T-helper 2 cell treated with Interferon-gamma antibody and Interleukin-4, amounts not matched to agents 5 μg/mL and 100 μg/mL, for 36 hours (primary cell): ENCODE data around the gene FAM81B.
"Not testable (repeated sequence)": the region's sequence is repeated elsewhere in the genome, so short reads cannot be mapped to it uniquely, and the experiment has no call there.

Source experiments
- DNase-seq: peaks from one replicate; pipeline ENCODE4 v3.0.0; 2021; ENCODE audit warnings: low spot score
- H3K27ac Mint-ChIP-seq: one replicate; pipeline ENCODE4 v1.8.0; 2021; ENCODE audit warnings: mild to moderate bottlenecking, mixed read lengths
- H3K27me3 Mint-ChIP-seq: one replicate; pipeline ENCODE4 v1.8.0; 2021; ENCODE audit warnings: low read depth, mixed read lengths
- H3K36me3 Mint-ChIP-seq: one replicate; pipeline ENCODE4 v1.8.0; 2021; ENCODE audit warnings: low read depth, mixed read lengths
- H3K4me1 Mint-ChIP-seq: one replicate; pipeline ENCODE4 v1.8.0; 2021; ENCODE audit warnings: low read depth, mixed read lengths
- H3K4me3 Mint-ChIP-seq: one replicate; pipeline ENCODE4 v1.8.0; 2022; ENCODE audit warnings: mild to moderate bottlenecking, moderate library complexity, mixed read lengths
- H3K9me3 Mint-ChIP-seq: one replicate; pipeline ENCODE4 v1.8.0; 2021; ENCODE audit warnings: mixed read lengths

FAM81B gene

GRCh38 chr5:95382801-95383200 lies 8.4 kb upstream of the FAM81B start:
- H3K27ac Mint-ChIP-seq = no peak overlapping the region
- H3K9me3 Mint-ChIP-seq = peaks cover 6% of the 10 kb centered on the region
- peaks cover 7% of the 10 kb centered on the region for H3K4me1 Mint-ChIP-seq
- no peak overlapping the region for H3K4me3 Mint-ChIP-seq
- no peaks in the 10 kb centered on the region for H3K36me3 Mint-ChIP-seq
- DNase-seq = no peak
- no peaks in the 10 kb centered on the region for H3K27me3 Mint-ChIP-seq

- no peaks in the 10 kb centered on the region for H3K36me3 Mint-ChIP-seq
- H3K4me3 Mint-ChIP-seq = no peak overlapping the region
- DNase-seq = no peak
- peaks cover 6% of the 10 kb centered on the region for H3K9me3 Mint-ChIP-seq
- H3K4me1 Mint-ChIP-seq = peaks cover 7% of the 10 kb centered on the region
- no peak overlapping the region for H3K27ac Mint-ChIP-seq
- no peaks in the 10 kb centered on the region for H3K27me3 Mint-ChIP-seq
Measured at GRCh38 chr5:95384485-95385213, 6.5 kb upstream of the FAM81B start.

GRCh38 chr5:95385334-95385733 lies 5.8 kb upstream of the FAM81B start:
- Mint-ChIP-seq H3K27ac (no peak overlapping the region), H3K27me3 (no peaks in the 10 kb centered on the region), H3K4me3 (no peak overlapping the region), H3K9me3 (peaks cover 1% of the 10 kb centered on the region), H3K4me1 (peaks cover under 1% of the 10 kb centered on the region), H3K36me3 (no peaks in the 10 kb centered on the region)
- no peak for DNase-seq

GRCh38 chr5:95391965-95392364 lies 799 bp downstream of the FAM81B start:
- not testable (repeated sequence) for H3K36me3 Mint-ChIP-seq, H3K4me3 Mint-ChIP-seq, H3K27me3 Mint-ChIP-seq, H3K4me1 Mint-ChIP-seq, H3K9me3 Mint-ChIP-seq, DNase-seq, H3K27ac Mint-ChIP-seq

GRCh38 chr5:95392593-95393182 lies 1.5 kb downstream of the FAM81B start:
- DNase-seq = no peak
- H3K4me3 Mint-ChIP-seq = no peak overlapping the region
- no peaks in the 10 kb centered on the region for H3K9me3 Mint-ChIP-seq
- no peaks in the 10 kb centered on the region for H3K4me1 Mint-ChIP-seq
- H3K36me3 Mint-ChIP-seq = no peaks in the 10 kb centered on the region
- peaks cover 5% of the 10 kb centered on the region for H3K27me3 Mint-ChIP-seq
- no peak overlapping the region for H3K27ac Mint-ChIP-seq

- Mint-ChIP-seq H3K36me3 (no peaks in the 10 kb centered on the region), H3K27me3 (peaks cover 5% of the 10 kb centered on the region), H3K4me1 (no peaks in the 10 kb centered on the region), H3K27ac (no peak overlapping the region), H3K9me3 (no peaks in the 10 kb centered on the region), H3K4me3 (no peak overlapping the region)
- DNase-seq = no peak
Measured at GRCh38 chr5:95393279-95393678, 2.1 kb downstream of the FAM81B start.

GRCh38 chr5:95398989-95399388 lies 7.8 kb downstream of the FAM81B start:
- Mint-ChIP-seq H3K36me3 (no peaks in the 10 kb centered on the region), H3K27ac (no peak overlapping the region), H3K27me3 (peaks cover 4% of the 10 kb centered on the region), H3K4me1 (no peaks in the 10 kb centered on the region), H3K4me3 (no peak overlapping the region), H3K9me3 (no peaks in the 10 kb centered on the region)
- no peak for DNase-seq

GRCh38 chr5:95401626-95402025 lies 10.5 kb downstream of the FAM81B start:
- no peak overlapping the region for H3K4me3 Mint-ChIP-seq
- DNase-seq = no peak
- H3K27ac Mint-ChIP-seq = no peak overlapping the region
- H3K9me3 Mint-ChIP-seq = no peaks in the 10 kb centered on the region
- H3K4me1 Mint-ChIP-seq = no peaks in the 10 kb centered on the region
- H3K36me3 Mint-ChIP-seq = no peaks in the 10 kb centered on the region
- H3K27me3 Mint-ChIP-seq = peaks cover 8% of the 10 kb centered on the region

GRCh38 chr5:95403996-95404395 lies 12.8 kb downstream of the FAM81B start:
- no peaks in the 10 kb centered on the region for H3K9me3 Mint-ChIP-seq
- H3K36me3 Mint-ChIP-seq = no peaks in the 10 kb centered on the region
- no peak overlapping the region for H3K4me3 Mint-ChIP-seq
- H3K27me3 Mint-ChIP-seq = peaks cover 20% of the 10 kb centered on the region
- H3K27ac Mint-ChIP-seq = no peak overlapping the region
- H3K4me1 Mint-ChIP-seq = no peaks in the 10 kb centered on the region
- DNase-seq = no peak

GRCh38 chr5:95406426-95407090 lies 15.4 kb downstream of the FAM81B start:
- H3K4me1 Mint-ChIP-seq = no peaks in the 10 kb centered on the region
- H3K4me3 Mint-ChIP-seq = no peak overlapping the region
- no peak for DNase-seq
- no peaks in the 10 kb centered on the region for H3K36me3 Mint-ChIP-seq
- no peak overlapping the region for H3K27ac Mint-ChIP-seq
- peaks cover 20% of the 10 kb centered on the region for H3K27me3 Mint-ChIP-seq
- H3K9me3 Mint-ChIP-seq = no peaks in the 10 kb centered on the region

- Mint-ChIP-seq H3K36me3 (no peaks in the 10 kb centered on the region), H3K9me3 (no peaks in the 10 kb centered on the region), H3K4me1 (no peaks in the 10 kb centered on the region), H3K27me3 (peaks cover 16% of the 10 kb centered on the region), H3K27ac (no peak overlapping the region), H3K4me3 (no peak overlapping the region)
- no peak for DNase-seq
Measured at GRCh38 chr5:95410279-95410678, 19.1 kb downstream of the FAM81B start.

GRCh38 chr5:95411474-95411873 lies 20.3 kb downstream of the FAM81B start:
- DNase-seq = no peak
- no peaks in the 10 kb centered on the region for H3K4me1 Mint-ChIP-seq
- no peak overlapping the region for H3K4me3 Mint-ChIP-seq
- no peaks in the 10 kb centered on the region for H3K36me3 Mint-ChIP-seq
- no peaks in the 10 kb centered on the region for H3K9me3 Mint-ChIP-seq
- peaks cover 13% of the 10 kb centered on the region for H3K27me3 Mint-ChIP-seq
- H3K27ac Mint-ChIP-seq = no peak overlapping the region

GRCh38 chr5:95414451-95414850 lies 23.3 kb downstream of the FAM81B start:
- no peaks in the 10 kb centered on the region for H3K27me3 Mint-ChIP-seq
- H3K27ac Mint-ChIP-seq = no peak overlapping the region
- no peaks in the 10 kb centered on the region for H3K9me3 Mint-ChIP-seq
- no peak for DNase-seq
- no peak overlapping the region for H3K4me3 Mint-ChIP-seq
- H3K36me3 Mint-ChIP-seq = no peaks in the 10 kb centered on the region
- no peaks in the 10 kb centered on the region for H3K4me1 Mint-ChIP-seq

- no peaks in the 10 kb centered on the region for H3K4me1 Mint-ChIP-seq
Measured at GRCh38 chr5:95417971-95418370, 26.8 kb downstream of the FAM81B start.

More at GRCh38 chr5:95417971-95418370, 26.8 kb downstream of the FAM81B start:
- Mint-ChIP-seq H3K36me3 (no peaks in the 10 kb centered on the region), H3K4me3 (no peak overlapping the region), H3K9me3 (no peaks in the 10 kb centered on the region), H3K27me3 (no peaks in the 10 kb centered on the region), H3K27ac (no peak overlapping the region)
- DNase-seq = no peak
